ENCODE results near the gene TYSND1.
"Not testable (repeated sequence)": the region's sequence is repeated elsewhere in the genome, so short reads cannot be mapped to it uniquely, and the experiment has no call there.

The TYSND1 gene

DNA sequence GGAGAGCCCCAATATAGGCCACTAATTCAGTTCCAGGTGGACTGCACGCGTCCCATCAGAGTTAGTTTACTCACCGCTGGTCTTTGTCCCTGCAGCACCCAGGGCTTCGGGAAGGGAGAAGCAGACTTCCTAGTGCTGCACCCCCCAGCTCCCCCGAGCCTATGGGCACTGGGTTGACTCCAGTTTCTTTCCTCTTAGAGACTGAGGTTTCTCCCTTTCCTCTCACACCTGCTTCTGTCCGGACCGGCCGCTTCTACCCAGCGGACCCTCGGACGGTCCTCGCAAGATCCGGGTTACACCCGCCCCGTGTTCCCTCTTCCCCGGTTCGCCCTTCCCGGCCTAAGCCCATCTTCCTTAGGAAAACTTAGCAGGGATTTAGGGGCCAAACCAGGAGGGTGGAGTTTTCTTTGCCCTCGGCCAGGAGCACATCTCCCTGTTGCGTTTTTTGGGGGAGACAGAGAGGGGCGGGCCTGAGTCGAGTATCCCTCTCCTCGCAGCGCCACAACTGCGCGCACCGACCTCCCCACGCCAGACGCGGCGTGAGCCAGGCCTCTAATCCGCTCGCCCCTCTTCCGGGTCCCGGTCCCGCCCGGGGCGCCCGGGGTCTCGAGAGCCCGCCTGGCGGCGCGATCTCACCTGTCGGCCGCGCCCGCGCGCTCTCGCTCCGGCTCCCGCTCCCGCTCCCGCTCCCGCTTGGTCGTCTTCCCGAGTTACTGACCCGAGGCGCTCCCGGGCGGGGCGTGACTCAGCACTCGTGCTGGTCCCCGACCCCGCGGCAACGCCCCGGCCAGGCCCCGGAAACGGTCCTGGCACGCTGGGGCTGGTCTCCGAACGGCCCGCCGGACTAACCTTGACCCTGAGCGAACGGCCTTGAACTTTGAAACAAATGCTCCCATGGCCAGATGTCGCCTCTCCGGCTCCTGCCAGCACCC, 14.1 kb downstream of the TYSND1 start, which contains the start of gene AIFM2:
AIFM2 (minus strand) TSS at position 728 of the 932 bp plus-strand sequence. CDS start 8,741 bp downstream, outside the sequence.
- DNase-seq = peak; percentile 37

DNA sequence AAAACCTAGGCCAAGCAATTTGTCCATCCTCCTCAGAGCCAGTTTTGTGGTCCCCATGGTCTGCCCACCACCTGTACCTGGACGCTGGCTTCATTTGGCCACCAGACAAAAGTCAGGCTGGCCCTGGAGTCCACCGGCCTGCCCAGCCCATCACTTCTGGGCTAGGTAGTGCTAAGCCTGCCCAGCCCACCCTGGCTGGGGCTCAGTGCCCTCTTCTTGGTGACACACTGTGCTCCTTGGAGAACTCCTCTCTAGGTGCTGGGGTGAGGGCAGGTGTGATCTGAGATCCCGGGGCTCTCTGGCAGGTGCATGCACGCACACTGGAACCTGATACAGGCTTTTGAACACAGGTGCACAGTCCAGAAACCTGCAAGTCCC, 15.0 kb downstream of the TYSND1 start:
- DNase-seq = no peak

GRCh38 chr10:70130878-70131559, 15.5 kb downstream of the TYSND1 start:
- no peak for DNase-seq

DNA sequence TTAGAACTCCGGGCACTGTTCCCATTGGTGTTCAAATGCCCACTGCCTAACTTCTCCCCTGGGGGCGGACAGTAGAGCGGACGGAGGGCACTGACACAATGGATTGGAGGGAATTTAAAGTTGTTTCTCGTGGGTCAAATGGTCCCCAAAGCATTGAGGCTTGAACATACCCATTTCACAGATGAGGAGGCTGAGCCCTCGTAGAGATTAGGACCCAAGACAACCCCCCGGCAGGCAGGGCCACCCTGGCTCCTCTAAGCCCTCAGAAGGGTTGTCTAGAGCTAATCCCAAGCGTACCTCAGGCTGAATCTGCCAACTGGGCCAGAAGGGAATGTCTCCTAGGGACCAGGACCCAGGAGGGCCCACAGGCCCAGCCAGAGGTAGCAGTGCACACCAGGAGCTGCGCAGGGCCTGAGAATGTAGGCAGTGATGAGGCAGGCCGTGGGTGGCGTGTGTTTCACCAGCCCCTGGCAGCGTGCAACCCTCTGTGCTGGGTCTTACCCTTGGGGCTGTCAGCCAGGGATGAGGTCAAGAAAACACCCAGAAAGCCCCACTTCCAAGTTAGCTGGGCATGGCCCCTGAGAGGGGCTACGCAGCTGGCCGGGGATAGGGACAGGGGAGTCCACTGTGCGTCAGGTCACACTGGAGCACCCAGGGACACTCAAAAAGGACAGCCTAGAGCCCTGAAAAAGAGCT, 19.7 kb downstream of the TYSND1 start:
- no peak for DNase-seq

DNA sequence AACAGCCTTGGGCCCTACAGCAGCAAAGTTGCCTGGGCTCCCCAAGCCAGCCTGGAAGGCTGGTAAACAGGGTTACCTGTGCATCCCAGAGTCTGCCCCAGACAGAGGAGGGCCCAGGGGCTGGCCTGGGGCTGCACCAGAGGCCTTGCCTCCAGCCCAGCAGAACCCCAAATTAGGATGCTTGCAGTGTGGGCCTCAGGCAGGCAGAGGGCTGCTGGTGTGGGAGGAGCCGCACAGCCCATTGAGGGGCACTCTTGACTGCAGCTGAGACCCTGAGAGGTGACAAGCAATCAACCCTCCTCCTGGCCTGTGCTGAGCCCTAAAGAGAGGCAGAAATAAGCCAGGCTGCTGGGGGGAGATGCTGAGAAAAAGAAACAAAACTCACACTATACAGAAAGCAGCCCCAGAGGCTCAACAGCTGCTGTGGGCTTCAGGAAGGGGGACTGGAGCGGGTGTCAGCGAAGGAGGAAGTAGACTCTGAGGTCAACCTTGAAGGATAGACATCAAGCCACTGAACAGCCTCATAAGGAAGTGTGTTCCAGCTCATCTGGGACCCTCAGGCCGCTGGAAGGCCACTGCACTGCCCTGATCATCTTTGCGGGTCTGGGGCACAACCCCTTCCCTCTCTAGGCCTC, 20.5 kb downstream of the TYSND1 start:
- no peak for DNase-seq

DNA sequence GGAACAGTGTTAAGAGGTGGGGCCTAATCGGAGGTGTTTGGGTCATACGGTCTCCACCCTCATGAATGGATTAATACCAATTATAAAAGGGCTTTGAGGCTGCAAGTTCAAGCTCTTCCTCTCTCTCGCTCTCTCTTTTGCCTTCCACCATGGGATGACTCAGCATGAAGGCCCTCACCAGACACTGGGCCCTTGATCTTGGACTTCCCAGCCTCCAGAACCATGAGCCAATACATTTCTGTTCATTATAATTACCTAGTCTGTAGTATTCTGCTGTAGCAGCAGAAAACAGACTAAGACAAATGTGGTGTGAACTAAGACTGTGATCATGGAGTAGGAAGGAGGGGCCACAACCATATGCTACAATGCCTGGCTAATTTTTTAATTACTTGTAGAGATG, 21.6 kb downstream of the TYSND1 start:
- DNase-seq = no peak

- no peak for DNase-seq
Observed at GRCh38 chr10:70124415-70124814, 22.1 kb downstream of the TYSND1 start.

DNA sequence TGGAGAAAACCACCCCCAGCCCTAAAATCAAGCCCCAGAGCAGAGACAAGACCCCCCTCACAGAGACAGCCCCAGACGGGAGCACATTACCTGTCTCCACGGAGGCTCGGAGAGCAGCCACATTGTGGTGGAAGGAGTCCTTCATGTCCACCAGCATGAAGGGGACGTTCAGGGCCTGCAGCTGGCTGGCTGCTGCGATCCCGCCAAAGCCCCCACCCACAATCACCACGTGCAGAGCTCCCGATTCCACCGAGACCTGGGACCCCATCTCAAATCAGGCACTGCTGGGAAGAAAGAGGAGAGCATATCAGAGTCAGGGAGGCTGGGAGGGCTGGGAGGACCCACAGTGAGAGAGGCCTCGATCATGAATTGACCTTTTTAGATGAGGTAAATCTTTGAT, 22.7 kb downstream of the TYSND1 start:
- DNase-seq = no peak

GRCh38 chr10:70123166-70123565, 23.3 kb downstream of the TYSND1 start:
- DNase-seq = not testable (repeated sequence)

DNA sequence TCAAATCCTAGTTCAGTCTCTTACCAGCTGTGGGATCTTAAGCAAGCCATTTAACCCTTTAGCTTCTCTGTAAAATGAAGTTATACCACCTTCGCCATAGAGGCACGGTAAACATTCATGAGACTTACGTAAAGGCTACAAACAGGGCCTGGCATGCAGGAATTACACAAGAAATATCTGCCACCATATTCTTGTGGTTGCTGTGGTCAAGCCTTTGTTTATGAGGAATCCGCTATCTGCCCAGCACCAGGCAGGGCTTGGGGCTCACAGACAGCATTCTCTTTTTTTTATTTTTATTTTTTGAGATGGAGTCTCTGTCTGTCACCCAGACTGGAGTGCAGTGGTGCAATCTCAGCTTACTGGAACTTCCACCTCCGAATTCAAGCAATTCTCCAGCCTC, 23.8 kb downstream of the TYSND1 start:
- DNase-seq = no peak

- DNase-seq = no peak
Observed at GRCh38 chr10:70121281-70121949, 25.1 kb downstream of the TYSND1 start.

- DNase-seq = no peak
Observed at GRCh38 chr10:70120417-70120816, 26.1 kb downstream of the TYSND1 start.

- DNase-seq = no peak
Observed at GRCh38 chr10:70119623-70120022, 26.9 kb downstream of the TYSND1 start.

DNA sequence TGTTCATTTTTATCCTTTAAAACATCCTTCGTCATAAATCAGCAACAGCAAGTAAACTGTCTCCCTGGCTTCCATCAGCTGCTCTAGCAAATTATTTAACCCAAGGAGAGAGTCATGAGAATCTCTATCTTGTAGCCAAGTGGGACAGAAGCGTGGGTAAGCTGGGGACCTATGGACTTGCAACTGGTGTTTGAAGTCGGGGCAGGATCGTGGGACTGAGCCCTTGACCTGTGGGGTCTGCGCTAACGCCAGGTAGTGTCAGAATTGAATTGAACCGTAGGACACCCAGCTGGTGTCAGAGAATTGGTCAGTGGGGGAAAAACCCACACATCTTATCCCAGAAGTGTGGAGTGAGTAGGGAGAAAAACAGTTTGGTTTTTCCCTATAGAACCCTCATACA, 27.3 kb downstream of the TYSND1 start:
- no peak for DNase-seq

DNA sequence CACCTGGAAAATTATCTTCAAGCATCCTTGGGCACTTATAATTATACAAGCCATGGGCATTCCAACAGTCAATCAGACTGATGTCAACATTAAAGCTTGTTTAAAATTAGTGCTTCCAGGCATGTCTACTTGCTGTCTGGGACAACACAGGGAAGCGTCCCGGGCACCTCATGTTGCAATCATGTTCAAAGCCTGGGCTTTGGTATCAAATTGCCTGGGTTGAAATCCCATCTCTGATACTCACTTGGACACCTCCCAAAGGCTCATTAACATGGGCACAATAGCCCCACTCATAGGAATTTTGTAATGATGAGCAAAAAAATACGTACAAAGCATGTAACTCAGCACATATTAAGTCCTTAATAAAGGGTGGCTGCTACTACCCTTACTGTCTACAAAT, 28.3 kb downstream of the TYSND1 start:
- DNase-seq = no peak

DNA sequence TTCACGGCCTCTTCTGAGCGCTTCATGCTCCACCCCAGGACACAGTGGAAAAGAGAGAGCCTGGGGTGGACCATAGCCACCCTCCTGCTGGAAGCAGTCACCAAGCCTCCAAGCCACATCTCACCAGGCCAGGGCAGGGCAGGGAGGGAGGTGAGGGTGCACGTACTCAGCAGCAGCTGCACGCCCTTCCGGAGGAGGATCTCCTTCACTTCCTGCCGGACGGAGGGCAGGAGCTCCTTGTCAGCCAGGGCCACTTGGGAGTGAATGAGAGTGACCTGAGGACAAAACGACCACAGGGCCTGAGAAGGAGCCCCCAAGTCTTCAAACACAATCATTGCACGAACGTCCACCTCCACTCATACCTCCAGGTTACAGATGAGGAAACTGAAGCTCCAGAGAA, 28.9 kb downstream of the TYSND1 start:
- DNase-seq = no peak

DNA sequence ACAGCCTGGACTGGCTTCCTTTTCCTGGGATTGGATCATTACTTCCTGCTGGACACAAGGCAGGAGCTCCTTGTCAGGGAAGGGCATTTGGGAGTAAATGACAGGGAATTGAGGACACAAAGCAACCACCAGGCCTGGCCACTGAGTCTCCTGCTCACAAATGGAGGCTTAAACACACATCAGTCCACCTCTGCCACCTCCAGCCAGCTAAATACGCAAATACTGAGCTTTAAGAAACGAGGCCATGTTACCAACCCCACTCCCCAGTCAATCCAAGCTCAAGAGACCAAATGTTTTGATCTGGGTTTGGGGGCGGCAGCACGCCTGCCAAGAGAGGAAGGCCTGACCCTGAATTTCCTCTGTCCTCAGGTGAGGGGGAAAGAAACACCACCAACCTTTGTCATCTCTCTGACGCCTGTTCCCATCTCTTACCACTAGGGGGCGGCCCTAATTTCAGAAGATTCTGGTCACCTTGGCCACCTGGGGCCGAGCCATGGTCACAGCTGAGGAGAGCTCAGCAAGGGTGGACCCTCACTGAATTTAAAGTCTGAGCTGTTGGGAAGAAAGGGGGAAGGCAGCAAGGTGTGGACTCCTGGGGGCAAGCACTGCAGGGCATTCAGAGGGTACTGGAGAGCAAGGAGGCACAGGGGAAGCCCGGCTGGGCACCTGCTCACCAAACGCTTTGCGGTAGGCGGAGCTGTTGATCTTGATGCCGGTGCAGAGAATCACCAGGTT, 30.4 kb downstream of the TYSND1 start:
- peak; percentile 58 for DNase-seq

DNA sequence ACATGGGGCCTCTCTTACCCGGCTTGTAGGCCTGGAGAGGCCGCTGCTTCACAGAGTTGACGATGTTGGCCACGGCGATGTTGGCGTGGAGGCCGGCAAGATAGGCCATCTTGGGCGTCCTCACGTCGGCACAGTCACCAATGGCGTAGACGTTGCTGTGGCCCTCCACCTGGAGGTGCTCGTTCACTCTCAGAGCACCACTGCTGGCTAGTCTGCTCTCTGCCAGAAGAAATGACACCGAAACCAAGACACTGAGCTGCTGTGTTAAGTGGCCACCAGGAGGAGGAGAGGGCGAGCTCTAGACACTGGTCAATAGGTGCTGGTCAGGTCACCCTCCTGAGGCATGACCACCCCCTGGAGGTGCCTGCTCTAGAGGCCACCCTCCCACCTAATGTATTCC, 31.6 kb downstream of the TYSND1 start:
- no peak for DNase-seq

DNA sequence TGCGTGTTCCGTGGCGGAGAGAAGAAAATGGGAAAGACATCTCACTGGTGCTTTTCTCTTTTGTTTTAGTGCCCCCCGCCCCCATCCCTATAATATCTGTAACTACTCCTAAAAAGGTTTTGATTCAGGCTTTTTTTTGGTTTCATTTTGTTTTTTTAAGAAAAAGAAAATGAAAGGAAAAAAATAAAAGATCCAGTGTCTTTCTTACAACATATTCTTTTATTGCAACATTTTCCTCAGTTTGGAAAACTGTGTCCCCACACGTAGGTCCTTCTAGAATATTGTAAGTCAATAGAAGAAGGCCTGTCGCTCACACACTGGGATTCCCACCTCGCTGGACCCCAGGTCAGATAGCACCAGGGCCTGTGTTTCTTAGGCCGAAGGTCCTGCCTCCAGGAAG, 34.4 kb downstream of the TYSND1 start:
- DNase-seq = no peak

GRCh38 chr10:70111496-70111895, 35.0 kb downstream of the TYSND1 start:
- no peak for DNase-seq

GRCh38 chr10:70109064-70109729, 37.3 kb downstream of the TYSND1 start:
- DNase-seq = no peak

Measured in activated naive CD4-positive, alpha-beta T cell treated with Interleukin-2 at 50 U/mL for 16 hours (primary cell).